ENCODE measurements around the gene RNF125.

The RNF125 gene

DNA sequence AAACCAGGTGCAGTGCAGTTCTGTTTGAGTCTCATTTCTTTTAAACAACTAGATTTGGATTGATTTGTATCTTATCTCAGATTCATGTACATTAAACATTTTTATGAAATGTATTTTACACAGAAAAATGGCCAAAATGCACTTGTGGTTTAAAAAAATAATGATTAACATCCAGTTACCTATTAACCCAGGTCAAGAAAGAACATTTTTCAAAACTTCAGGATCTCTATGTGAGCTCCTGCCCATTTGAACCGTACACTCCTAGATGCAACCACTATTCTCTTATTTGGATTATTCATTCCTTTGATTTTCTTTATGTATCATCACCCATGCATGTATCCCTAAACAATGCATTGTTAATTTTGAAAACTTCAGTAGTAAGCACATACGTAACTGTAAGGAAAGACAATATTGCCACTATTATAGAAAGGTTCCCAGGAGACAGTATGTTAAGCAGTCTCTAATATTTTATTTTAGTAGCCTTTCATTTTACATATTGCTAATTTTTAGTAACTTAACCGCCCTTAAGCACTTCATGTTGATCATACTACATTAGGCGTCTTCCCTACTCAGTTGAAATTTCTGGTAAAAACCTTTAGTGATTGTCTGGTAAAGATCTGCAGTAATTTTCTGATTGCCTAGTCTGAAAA is 95.8 kb downstream of the RNF125 start:
- DNase-seq, result no peak
- no peak overlapping the region for H3K4me3 ChIP-seq
- peaks cover 19 to 44% (median 33%) of the 10 kb centered on the region in 3 donors for H3K36me3 ChIP-seq
- H3K9me3 ChIP-seq, result no peaks in the 10 kb centered on the region
- TF ChIP-seq, protein P1, sequence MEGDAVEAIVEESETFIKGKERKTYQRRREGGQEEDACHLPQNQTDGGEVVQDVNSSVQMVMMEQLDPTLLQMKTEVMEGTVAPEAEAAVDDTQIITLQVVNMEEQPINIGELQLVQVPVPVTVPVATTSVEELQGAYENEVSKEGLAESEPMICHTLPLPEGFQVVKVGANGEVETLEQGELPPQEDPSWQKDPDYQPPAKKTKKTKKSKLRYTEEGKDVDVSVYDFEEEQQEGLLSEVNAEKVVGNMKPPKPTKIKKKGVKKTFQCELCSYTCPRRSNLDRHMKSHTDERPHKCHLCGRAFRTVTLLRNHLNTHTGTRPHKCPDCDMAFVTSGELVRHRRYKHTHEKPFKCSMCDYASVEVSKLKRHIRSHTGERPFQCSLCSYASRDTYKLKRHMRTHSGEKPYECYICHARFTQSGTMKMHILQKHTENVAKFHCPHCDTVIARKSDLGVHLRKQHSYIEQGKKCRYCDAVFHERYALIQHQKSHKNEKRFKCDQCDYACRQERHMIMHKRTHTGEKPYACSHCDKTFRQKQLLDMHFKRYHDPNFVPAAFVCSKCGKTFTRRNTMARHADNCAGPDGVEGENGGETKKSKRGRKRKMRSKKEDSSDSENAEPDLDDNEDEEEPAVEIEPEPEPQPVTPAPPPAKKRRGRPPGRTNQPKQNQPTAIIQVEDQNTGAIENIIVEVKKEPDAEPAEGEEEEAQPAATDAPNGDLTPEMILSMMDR (IDR thresholded peaks at IDR 0.05), result no peak
- H3K27me3 ChIP-seq, result no peaks in the 10 kb centered on the region
- H3K4me1 ChIP-seq, result no peaks in the 10 kb centered on the region
- H3K27ac ChIP-seq, result no peak overlapping the region
- intact Hi-C loops (cut with DNase I; ENCODE audit: low total_unique reads), result no loop called here

DNA sequence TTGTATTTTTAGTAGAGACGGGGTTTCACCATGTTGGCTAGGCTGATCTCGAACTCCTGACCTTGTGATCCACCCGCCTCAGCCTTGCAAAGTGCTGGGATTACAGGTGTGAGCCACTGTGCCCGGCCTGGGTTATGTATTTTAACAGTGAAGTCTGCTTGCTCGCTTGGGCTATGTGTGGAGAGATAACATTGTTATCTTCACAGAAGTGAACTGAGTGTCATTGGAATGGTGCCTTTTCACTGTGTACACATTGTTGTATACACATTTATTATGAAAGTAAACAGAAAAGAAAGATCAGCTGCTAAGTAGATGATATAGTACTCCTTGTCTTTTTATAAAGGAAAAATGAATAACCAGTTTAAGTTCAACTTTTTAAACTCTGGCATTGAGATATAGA is 103.4 kb downstream of the RNF125 start:
- H3K4me3 ChIP-seq, result no peak overlapping the region
- intact Hi-C loops (cut with DNase I; ENCODE audit: low total_unique reads), result no loop called here
- no peak overlapping the region for H3K27ac ChIP-seq
- peaks cover 19 to 53% (median 46%) of the 10 kb centered on the region in 3 donors for H3K36me3 ChIP-seq
- no peaks in the 10 kb centered on the region for H3K4me1 ChIP-seq
- no peak for DNase-seq
- TF ChIP-seq, protein P1 (IDR thresholded peaks at IDR 0.05), result no peak
- no peaks in the 10 kb centered on the region for H3K9me3 ChIP-seq
- H3K27me3 ChIP-seq, result no peaks in the 10 kb centered on the region

Data from tibial artery (tissue), 4 donors.